H1 (cell line): ENCODE results near the gene TNF. TPM values are rescaled to one million over a fixed set of nuclear protein-coding genes. Genes with fewer than 3 reads are reported as not detected.
A peak's percentile ranks its signal among the peaks of the same experiment; 100 is the strongest.

Source experiments
- CTCF ChIA-PET: fragments of 300-600 bp; sonication (Branson Sonifier 250); formaldehyde crosslinking; loops from one replicate; lab custom pipeline; 2021; ENCODE audit not compliant: partially characterized antibody; lab: Charles Lee
- POLR2A ChIA-PET: fragments of 300-600 bp; sonication (Branson Sonifier 250); formaldehyde crosslinking; loops from one replicate; lab custom pipeline; 2021; ENCODE audit warnings: inconsistent platforms; ENCODE audit not compliant: partially characterized antibody; lab: Charles Lee
- DNase-seq, 2 experiments: peaks; one replicate each; pipeline versions ENCODE4 v3.0.0 to v3.0.0-alpha.2; 2010 to 2022; ENCODE audit warnings: low spot score in 2 of 2, low read depth in 1 of 2, mixed read lengths in 1 of 2
- FAIRE-seq: peaks from 2 replicates; lab custom pipeline; 2011; peaks lifted over from hg19 to GRCh38; lab: Jason Lieb, UNC
- H2AFZ ChIP-seq: 2 replicates; pipeline ENCODE4 v1.8.1; 2012; ENCODE audit warnings: low read length, inconsistent platforms
- H2AK5ac ChIP-seq: 2 replicates; pipeline ENCODE4 v1.6.1; 2013; ENCODE audit warnings: low read depth, low read length
- H2BK120ac ChIP-seq: replicated peaks from 2 replicates; pipeline ENCODE3; 2013; ENCODE audit warnings: low read depth, low read length, inconsistent platforms
- H2BK12ac ChIP-seq: 2 replicates; pipeline ENCODE4 v1.6.1; 2013; ENCODE audit warnings: low read depth, low read length
- H2BK15ac ChIP-seq: 2 replicates; pipeline ENCODE4 v1.6.1; 2013; ENCODE audit warnings: low read length
- H2BK20ac ChIP-seq: 2 replicates; pipeline ENCODE4 v1.6.1; 2013; ENCODE audit warnings: low read length
- H2BK5ac ChIP-seq: 2 replicates; pipeline ENCODE4 v1.6.1; 2013; ENCODE audit warnings: low read depth, low read length
- H3K14ac ChIP-seq: 2 replicates; pipeline ENCODE4 v1.6.1; 2013; ENCODE audit warnings: inconsistent platforms; ENCODE audit not compliant: insufficient read length
- H3K18ac ChIP-seq: 2 replicates; pipeline ENCODE4 v1.6.1; 2013; ENCODE audit warnings: low read length; ENCODE audit errors: extremely low read depth
- H3K23ac ChIP-seq: 2 replicates; pipeline ENCODE4 v1.6.1; 2013; ENCODE audit warnings: inconsistent platforms; ENCODE audit not compliant: insufficient read length
- H3K23me2 ChIP-seq: 2 replicates; pipeline ENCODE4 v1.6.1; 2013; ENCODE audit warnings: low read depth, low read length
- H3K27ac ChIP-seq: 2 replicates; pipeline ENCODE4 v1.6.1; 2011; ENCODE audit warnings: low read depth, low read length, inconsistent platforms
- H3K27me3 ChIP-seq, 4 experiments: replicated peaks in 1 of 4; 1 replicate in 1 of 4; 2 replicates in 3 of 4; pipeline versions ENCODE4 v1.6.1 to v1.8.1; 2011 to 2013; ENCODE audit warnings: low read length in 3 of 4, mild to moderate bottlenecking in 3 of 4, inconsistent platforms in 2 of 4, mixed read lengths in 2 of 4, moderate library complexity in 1 of 4; ENCODE audit not compliant: control insufficient read depth in 3 of 4, insufficient read depth in 3 of 4; ENCODE audit errors: extremely low read depth in 1 of 4
- H3K36me3 ChIP-seq, 4 experiments: 2 replicates each; pipeline versions ENCODE4 v1.6.1 to v1.8.1; 2011 to 2013; ENCODE audit warnings: mild to moderate bottlenecking in 4 of 4, low read length in 3 of 4, moderate library complexity in 2 of 4, control low read depth in 1 of 4, inconsistent platforms in 1 of 4; ENCODE audit not compliant: insufficient read depth in 4 of 4, control insufficient read depth in 2 of 4
- H3K4ac ChIP-seq: replicated peaks from 2 replicates; pipeline ENCODE3; 2013; ENCODE audit warnings: low read length, low read depth, mixed read lengths, inconsistent platforms; ENCODE audit not compliant: insufficient read length
- H3K4me1 ChIP-seq, 4 experiments: replicated peaks in 1 of 4; 1 replicate in 1 of 4; 2 replicates in 3 of 4; pipeline versions ENCODE4 v1.6.1 to v1.8.1; 2011 to 2013; ENCODE audit warnings: low read length in 3 of 4, inconsistent platforms in 2 of 4, mixed read lengths in 1 of 4; ENCODE audit not compliant: insufficient read depth in 4 of 4, control insufficient read depth in 3 of 4
- H3K4me2 ChIP-seq, 2 experiments: 2 replicates each; pipeline versions ENCODE4 v1.6.1 to v1.8.1; 2011 to 2013; ENCODE audit warnings: low read depth in 2 of 2, low read length in 2 of 2, control low read depth in 1 of 2, inconsistent platforms in 1 of 2, mild to moderate bottlenecking in 1 of 2; ENCODE audit not compliant: insufficient read depth in 1 of 2
- H3K4me3 ChIP-seq, 4 experiments: fragments of 200-600, 300-600 bp in 1 of 4; sonication (generic), shearing (Covaris generic), sonication (Bioruptor Twin) in 1 of 4; 2 replicates each; pipeline versions ENCODE4 v1.5.1 to v1.8.1; 2011 to 2016; ENCODE audit warnings: low read length in 4 of 4, low read depth in 3 of 4, control low read depth in 2 of 4, inconsistent platforms in 2 of 4, mild to moderate bottlenecking in 2 of 4, mixed read lengths in 1 of 4, moderate library complexity in 1 of 4; ENCODE audit not compliant: insufficient read depth in 2 of 4; ENCODE audit errors: extremely low read depth in 1 of 4
- H3K56ac ChIP-seq: replicated peaks from 2 replicates; pipeline ENCODE3; 2013; ENCODE audit warnings: low read depth, mild to moderate bottlenecking, mixed read lengths, low read length, inconsistent platforms; ENCODE audit not compliant: insufficient read length
- H3K79me1 ChIP-seq: 2 replicates; pipeline ENCODE4 v1.6.1; 2013; ENCODE audit warnings: low read depth, low read length, control low read depth
- H3K79me2 ChIP-seq, 2 experiments: 2 replicates each; pipeline versions ENCODE4 v1.6.1 to v1.8.1; 2012 to 2013; ENCODE audit warnings: low read length in 2 of 2, mild to moderate bottlenecking in 2 of 2, inconsistent platforms in 1 of 2; ENCODE audit not compliant: insufficient read depth in 2 of 2, control insufficient read depth in 1 of 2
- H3K9ac ChIP-seq, 4 experiments: replicated peaks in 1 of 4; 1 replicate in 1 of 4; 2 replicates in 3 of 4; pipeline versions ENCODE4 v1.6.1 to v1.8.1; 2011 to 2013; ENCODE audit warnings: low read depth in 3 of 4, low read length in 3 of 4, control low read depth in 2 of 4, mild to moderate bottlenecking in 2 of 4, moderate library complexity in 2 of 4, inconsistent platforms in 1 of 4; ENCODE audit errors: extremely low read depth in 1 of 4
- H3K9me3 ChIP-seq, 2 experiments: 2 replicates each; pipeline versions ENCODE4 v1.6.1 to v1.8.1; 2012 to 2013; ENCODE audit warnings: mild to moderate bottlenecking in 2 of 2, moderate library complexity in 2 of 2, control low read depth in 1 of 2, inconsistent platforms in 1 of 2, low read depth in 1 of 2, low read length in 1 of 2, mixed read lengths in 1 of 2; ENCODE audit not compliant: insufficient read depth in 2 of 2
- H4K20me1 ChIP-seq, 2 experiments: replicated peaks in 1 of 2; 2 replicates each; pipeline versions ENCODE3 to v1.8.1; 2011 to 2013; ENCODE audit warnings: inconsistent platforms in 2 of 2, low read length in 2 of 2, mild to moderate bottlenecking in 1 of 2; ENCODE audit not compliant: insufficient read depth in 2 of 2, control insufficient read depth in 1 of 2
- H4K5ac ChIP-seq: 2 replicates; pipeline ENCODE4 v1.6.1; 2013; ENCODE audit warnings: low read length, low read depth, mixed read lengths, inconsistent platforms; ENCODE audit not compliant: insufficient read length
- H4K8ac ChIP-seq: 2 replicates; pipeline ENCODE4 v1.8.0; 2013; ENCODE audit warnings: mild to moderate bottlenecking, moderate library complexity, low read length, inconsistent platforms; ENCODE audit not compliant: insufficient read depth; ENCODE audit errors: extremely low read depth
- H4K91ac ChIP-seq: replicated peaks from 2 replicates; pipeline ENCODE3; 2013; ENCODE audit warnings: low read length, mixed read lengths, inconsistent platforms; ENCODE audit not compliant: insufficient read length
- CEBPB ChIP-seq: IDR thresholded peaks from 2 replicates; pipeline ENCODE4 v1.6.1; 2012; ENCODE audit warnings: low read depth, low read length
- CHD1 ChIP-seq: IDR thresholded peaks from 2 replicates; pipeline ENCODE4 v1.6.1; 2012; ENCODE audit warnings: low read depth, low read length, improper control_type of control experiment
- CREB1 ChIP-seq: IDR thresholded peaks from 2 replicates; pipeline ENCODE4 v1.6.1; 2012; ENCODE audit warnings: inconsistent platforms
- EGR1 ChIP-seq: IDR thresholded peaks from 2 replicates; pipeline ENCODE4 v1.6.1; 2011; ENCODE audit warnings: low read depth, low read length, borderline replicate concordance
- GABPA ChIP-seq: IDR thresholded peaks from 2 replicates; pipeline ENCODE4 v1.6.1; 2011; ENCODE audit warnings: mild to moderate bottlenecking, low read length, moderate library complexity, borderline replicate concordance; ENCODE audit not compliant: insufficient read depth
- HDAC6 ChIP-seq: IDR thresholded peaks from one replicate; pipeline ENCODE4 v1.7.1; 2012; ENCODE audit warnings: low read depth, mild to moderate bottlenecking, inconsistent platforms, low read length, moderate library complexity
- POLR2AphosphoS5 ChIP-seq: IDR thresholded peaks from 2 replicates; pipeline ENCODE4 v1.6.1; 2011; ENCODE audit warnings: low read depth, low read length
- RBBP5 ChIP-seq: IDR thresholded peaks from 2 replicates; pipeline ENCODE4 v1.7.1; 2012; ENCODE audit warnings: low read depth, mild to moderate bottlenecking, inconsistent platforms, low read length, moderate library complexity, borderline replicate concordance
- SIRT6 ChIP-seq: IDR thresholded peaks from one replicate; pipeline ENCODE4 v1.7.1; 2012; ENCODE audit warnings: low read length, inconsistent platforms
- SRF ChIP-seq: IDR thresholded peaks from 2 replicates; pipeline ENCODE4 v1.6.1; 2011; ENCODE audit warnings: mild to moderate bottlenecking, low read depth, low read length, moderate library complexity
- TCF12 ChIP-seq: IDR thresholded peaks from 2 replicates; pipeline ENCODE4 v1.6.1; 2011; ENCODE audit warnings: low read depth, mild to moderate bottlenecking, low read length
- ZNF274 ChIP-seq: IDR thresholded peaks from 2 replicates; pipeline ENCODE4 v1.7.0; 2012; ENCODE audit warnings: low read length, borderline replicate concordance; ENCODE audit errors: extremely low read depth
- WGBS, 2 experiments: shearing (Covaris generic) in 1 of 2; methylation state at CpG; one replicate each; pipeline versions ENCODE4 v1.1.6 to v1.1.7; 2013 to 2015; ENCODE audit warnings: low lambda C conversion rate in 2 of 2, mixed read lengths in 2 of 2, inconsistent platforms in 1 of 2, low coverage in 1 of 2, missing lambda C conversion rate in 1 of 2; ENCODE audit not compliant: insufficient replicate concordance in 2 of 2, insufficient coverage in 1 of 2, insufficient read length in 1 of 2; ENCODE audit errors: extremely low coverage in 1 of 2, missing lambda C conversion rate in 1 of 2; 5-methylcytosine and 5-hydroxymethylcytosine counted together
- polyA plus RNA-seq, 7 experiments: library from polyadenylated mRNA; depleted of rRNA in 3 of 7; stranded (reverse) in 5 of 7; unstranded in 2 of 7; fragments of >200 nt in 5 of 7; fragments of 200-250 nt in 2 of 7; gene quantifications; 1 replicate in 5 of 7; 2 replicates in 1 of 7; 4 replicates in 1 of 7; pipeline versions ENCODE4 v1.2.1 to v1.2.3, GENCODE V29; 2011 to 2013; ENCODE audit warnings: missing spikeins in 2 of 7, mixed read lengths in 2 of 7
- total RNA-seq: library from RNA; stranded (reverse); fragmentation: NEBNext Ultra II Directional; extraction: Animal tissue kit (Norgen Biotek cat#: 25700); gene quantifications from 2 replicates; pipeline ENCODE4 v1.2.1, GENCODE V29; 2021
- TF ChIP-seq, protein P1 (sequence below): IDR thresholded peaks from 2 replicates; pipeline ENCODE4 v1.6.1; 2012; ENCODE audit warnings: inconsistent platforms

The TNF gene
- total and polyA plus RNA-seq, 2 of the 8 experiments (the other 6 are each of a cell fraction or from before 2014, with no cell fraction given): not detected

GRCh38 chr6:31614075-31614619 lies 38.8 kb downstream of the TNF start:
- H3K79me1 ChIP-seq: no peaks in the 10 kb centered on the region
- H3K79me2 ChIP-seq: no peaks in the 10 kb centered on the region
- no peak overlapping the region for H2BK120ac ChIP-seq
- H3K27me3 ChIP-seq: no peaks in the 10 kb centered on the region
- no peak overlapping the region for H3K27ac ChIP-seq
- H2BK20ac ChIP-seq: 0 out of 2 replicates have a peak overlapping the region, but pooled peaks have one; percentile 72
- no peak overlapping the region for H3K9ac ChIP-seq
- no peak overlapping the region for H4K5ac ChIP-seq
- no peak overlapping the region for H3K4ac ChIP-seq
- H3K9me3 ChIP-seq: no peaks in the 10 kb centered on the region
- no peaks in the 10 kb centered on the region for H3K36me3 ChIP-seq
- no peak overlapping the region for H4K91ac ChIP-seq
- H4K20me1 ChIP-seq: no peaks in the 10 kb centered on the region
- no peak overlapping the region for H2BK5ac ChIP-seq
- CTCF ChIA-PET: interaction anchor here (0.9 to 4.5 kb wide), 3 partner anchors 17 to 65 kb away, joined by 3 to 45 read pairs (median 4); no protein-coding TSS in a partner anchor
- peak overlapping the region; percentile 94; the same call in 1 of the 2 replicates for H2AK5ac ChIP-seq
- no peak overlapping the region for H4K8ac ChIP-seq
- DNase-seq (no peak), FAIRE-seq (no peak)
- no peak overlapping the region for H3K4me2 ChIP-seq
- H3K4me1 ChIP-seq: peaks cover 2 to 12% (median 6%) of the 10 kb centered on the region in 4 experiments; a peak in 6 of 7 replicates
- H2BK12ac ChIP-seq: no peak overlapping the region
- H3K23me2 ChIP-seq: peaks cover 4% of the 10 kb centered on the region; the same call in 1 of the 2 replicates
- no peak overlapping the region for H3K4me3 ChIP-seq
- H2AFZ ChIP-seq: no peak overlapping the region
- WGBS, 2 experiments: 91% methylated on average over 5 of the region's 8 CpGs; no CpG with 5 or more reads in 1 of the 2 experiments
- no peak overlapping the region for H3K23ac ChIP-seq
- POLR2A ChIA-PET: interaction anchor here (0.6 to 34.9 kb wide), 8 partner anchors 10 to 72 kb away, joined by 3 to 883 read pairs (median 4); partner anchors contain the start of genes APOM, ATP6V1G2, BAG6 and C6orf47
- H2BK15ac ChIP-seq: peak overlapping the region; percentile 98; the same call in 1 of the 2 replicates
- H3K14ac ChIP-seq: no peak overlapping the region
- peak overlapping the region; percentile 38; the same call in 1 of the 2 replicates for H3K18ac ChIP-seq
- H3K56ac ChIP-seq: no peak overlapping the region
- TF ChIP-seq POLR2AphosphoS5 (no peak), GABPA (no peak), CREB1 (no peak), CEBPB (no peak), SIRT6 (no peak), SRF (no peak), ZNF274 (no peak), TCF12 (no peak), HDAC6 (no peak), CHD1 (no peak), RBBP5 (no peak), EGR1 (no peak)
- TF ChIP-seq, protein P1, sequence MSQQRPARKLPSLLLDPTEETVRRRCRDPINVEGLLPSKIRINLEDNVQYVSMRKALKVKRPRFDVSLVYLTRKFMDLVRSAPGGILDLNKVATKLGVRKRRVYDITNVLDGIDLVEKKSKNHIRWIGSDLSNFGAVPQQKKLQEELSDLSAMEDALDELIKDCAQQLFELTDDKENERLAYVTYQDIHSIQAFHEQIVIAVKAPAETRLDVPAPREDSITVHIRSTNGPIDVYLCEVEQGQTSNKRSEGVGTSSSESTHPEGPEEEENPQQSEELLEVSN: no peak
